WI38 (cell line): Measurements from ENCODE around the gene ARPC1B.

Experiments
- H3K4me3 ChIP-seq: 2 replicates; pipeline ENCODE4 v1.5.1; 2011; ENCODE audit warnings: low read depth, mild to moderate bottlenecking, control low read depth, low read length
- CTCF ChIP-seq: IDR thresholded peaks from 2 replicates; pipeline ENCODE4 v1.5.1; 2012; ENCODE audit warnings: low read depth, mild to moderate bottlenecking, control low read depth, low read length

Gene ARPC1B

DNA sequence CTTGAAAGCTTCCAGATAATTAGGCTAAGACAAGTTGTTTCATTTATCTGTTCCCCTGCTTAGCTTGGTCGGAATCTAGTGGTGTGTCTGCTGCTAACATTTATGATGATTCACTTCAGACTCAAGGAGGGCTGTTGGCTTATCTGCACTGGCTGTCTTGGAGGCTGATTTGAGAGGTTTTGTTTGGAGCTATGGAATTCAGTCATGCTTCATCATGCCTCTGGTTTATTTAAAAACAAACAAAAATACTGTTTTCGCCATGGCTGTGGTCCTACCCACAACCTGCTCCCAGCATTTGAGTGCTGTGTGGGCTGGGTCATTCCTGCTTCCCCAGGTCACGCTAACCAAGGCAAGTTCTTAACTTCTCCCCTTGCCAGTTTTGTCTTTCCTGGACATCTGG is 11.7 kb upstream of the ARPC1B start:
- no peak for TF ChIP-seq CTCF
- no peak overlapping the region for H3K4me3 ChIP-seq

DNA sequence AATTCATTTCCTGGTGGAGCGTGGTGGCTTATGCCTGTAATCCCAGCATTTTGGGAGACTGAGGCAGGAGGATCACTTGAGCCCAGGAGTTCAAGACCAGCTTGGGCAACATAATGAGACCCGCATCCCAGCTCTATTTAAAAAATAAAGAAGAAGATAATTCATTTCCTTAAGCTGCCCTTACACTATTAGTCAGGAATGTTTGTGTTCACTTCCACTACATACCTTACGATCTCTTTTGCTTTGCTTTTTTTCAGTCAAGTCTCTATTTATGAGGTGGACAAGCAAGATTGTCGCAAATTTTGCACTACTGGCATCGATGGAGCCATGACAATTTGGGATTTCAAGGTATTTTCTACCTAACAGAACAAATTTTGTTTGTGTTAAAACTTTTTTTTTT is 11.2 kb upstream of the ARPC1B start:
- TF ChIP-seq CTCF = no peak
- no peak overlapping the region for H3K4me3 ChIP-seq

GRCh38 chr7:99365318-99366141 is 9.0 kb upstream of the ARPC1B start:
- TF ChIP-seq CTCF = peak; percentile 26
- no peak overlapping the region for H3K4me3 ChIP-seq

DNA sequence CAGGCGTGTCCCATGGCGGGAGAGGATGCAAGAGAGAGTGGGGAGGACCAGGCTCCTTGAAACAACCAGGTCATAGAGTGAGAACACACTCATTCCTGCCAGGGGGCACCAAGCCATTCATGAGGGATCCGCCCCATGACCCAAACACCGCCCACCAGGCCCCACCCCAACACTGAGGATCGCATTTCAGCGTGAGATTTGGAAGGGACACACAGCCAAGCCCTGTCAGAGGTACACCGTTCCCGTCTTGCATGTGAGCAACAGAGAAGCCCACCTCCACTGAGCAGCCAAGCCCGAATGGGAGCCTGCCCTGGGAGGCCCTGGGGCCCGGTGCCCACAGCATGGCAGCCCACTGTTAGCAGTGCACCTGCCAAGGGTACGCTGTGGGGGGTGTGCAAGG is 7.9 kb upstream of the ARPC1B start:
- no peak overlapping the region for H3K4me3 ChIP-seq
- TF ChIP-seq CTCF = no peak

DNA sequence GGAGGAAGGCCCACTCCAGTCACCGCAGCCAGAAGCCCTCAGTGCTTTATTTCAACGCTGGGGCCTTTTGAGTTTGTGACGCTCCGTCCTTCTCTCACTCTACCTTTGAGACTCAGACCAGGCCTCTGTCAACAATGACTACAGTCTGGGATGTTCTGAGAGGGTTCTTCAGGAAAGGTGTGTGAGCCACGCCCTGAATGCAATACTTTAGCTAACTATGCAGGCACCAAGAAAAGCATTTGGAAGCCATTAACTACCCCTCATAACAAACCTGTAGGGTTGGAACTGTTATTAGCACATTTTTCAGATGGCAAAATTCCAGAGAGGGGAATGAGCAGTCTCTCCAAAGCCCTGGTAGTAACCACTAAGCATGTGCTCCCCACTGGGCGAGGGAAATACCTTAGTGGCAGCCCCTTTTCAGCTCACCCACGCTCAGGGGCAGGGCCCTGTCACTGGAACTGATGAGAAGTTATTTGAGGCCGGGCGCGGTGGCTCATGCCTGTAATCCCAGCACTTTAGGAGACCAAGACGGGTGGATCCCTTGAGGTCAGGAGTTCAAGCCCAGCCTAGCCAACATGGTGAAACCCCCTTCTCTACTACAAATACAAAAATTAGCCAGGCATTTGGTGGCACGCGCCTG is 5.7 kb upstream of the ARPC1B start:
- no peak overlapping the region for H3K4me3 ChIP-seq
- TF ChIP-seq CTCF = no peak

GRCh38 chr7:99369767-99370391 is 4.7 kb upstream of the ARPC1B start:
- H3K4me3 ChIP-seq = no peak overlapping the region
- TF ChIP-seq CTCF = no peak
